ENCODE results near the gene EPHA2.

Gene EPHA2

DNA sequence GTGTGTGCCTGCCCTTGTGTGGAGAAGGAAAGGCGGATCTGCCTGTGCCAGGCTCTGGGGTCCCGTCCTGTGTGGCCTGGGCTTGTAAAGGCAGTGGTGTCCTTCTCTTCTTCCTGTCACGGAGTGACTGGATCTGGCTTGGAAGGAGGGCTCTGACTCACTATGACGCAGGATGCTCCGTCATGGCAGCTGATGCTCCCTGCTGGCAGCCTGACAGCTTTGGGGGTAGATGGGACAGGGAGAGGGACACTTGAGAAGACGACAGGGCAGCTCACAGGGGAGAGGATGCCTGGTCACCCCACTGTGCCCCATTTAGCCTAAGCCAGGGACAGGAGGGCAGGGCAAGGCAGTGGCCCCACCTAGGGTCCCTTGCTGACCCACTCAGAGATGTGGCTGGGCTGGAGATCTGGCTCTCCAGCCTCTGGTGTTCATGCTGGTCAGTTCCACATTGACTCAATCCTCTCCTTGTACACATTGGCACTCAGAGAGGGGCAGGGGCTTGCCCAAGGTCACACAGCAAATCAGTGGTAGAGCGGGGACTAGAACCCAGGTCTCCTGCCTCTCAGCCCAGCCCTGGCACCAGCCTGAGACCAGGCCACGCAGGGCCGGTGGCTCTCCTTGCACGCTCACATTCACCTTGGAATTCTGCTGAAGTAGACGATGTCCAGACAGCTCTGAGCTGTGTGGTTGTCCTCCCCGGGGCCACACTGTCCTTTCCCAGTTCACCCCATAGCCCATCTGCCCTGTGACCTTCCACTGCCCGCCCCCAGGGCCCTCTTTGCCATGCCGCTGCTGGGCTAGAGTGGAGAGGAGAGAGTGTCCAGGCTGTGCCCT lies 79.6 kb downstream of the EPHA2 start:
- DNase-seq, result no peak
- H3K4me1 Mint-ChIP-seq, result peaks cover 23 to 45% of the 10 kb centered on the region in 2 donors
- peak overlapping the region; percentile 42 for H3K27ac Mint-ChIP-seq
- no peak overlapping the region for H3K4me3 Mint-ChIP-seq
- no peak for ATAC-seq (replicated peaks)
- peaks cover 29 to 34% of the 10 kb centered on the region in 2 donors for H3K27me3 Mint-ChIP-seq
- no peaks in the 10 kb centered on the region for H3K9me3 Mint-ChIP-seq
- no peaks in the 10 kb centered on the region for H3K36me3 Mint-ChIP-seq

- H3K9me3 Mint-ChIP-seq, result no peaks in the 10 kb centered on the region
- ATAC-seq (replicated peaks), result no peak
- H3K36me3 Mint-ChIP-seq, result no peaks in the 10 kb centered on the region
- no peak overlapping the region for H3K27ac Mint-ChIP-seq
- DNase-seq, result no peak
- peaks cover 24 to 50% of the 10 kb centered on the region in 2 donors for H3K4me1 Mint-ChIP-seq
- no peak overlapping the region for H3K4me3 Mint-ChIP-seq
- peaks cover 34 to 42% of the 10 kb centered on the region in 2 donors for H3K27me3 Mint-ChIP-seq
These were observed 80.4 kb downstream of the EPHA2 start for GRCh38 chr1:16075337-16076030.
